ENCODE measurements around the gene KDR. TPM values are rescaled to one million over a fixed set of nuclear protein-coding genes. Genes with fewer than 3 reads are reported as not detected.

KDR gene
- polyA plus RNA-seq, 1 experiment, result not detected

DNA sequence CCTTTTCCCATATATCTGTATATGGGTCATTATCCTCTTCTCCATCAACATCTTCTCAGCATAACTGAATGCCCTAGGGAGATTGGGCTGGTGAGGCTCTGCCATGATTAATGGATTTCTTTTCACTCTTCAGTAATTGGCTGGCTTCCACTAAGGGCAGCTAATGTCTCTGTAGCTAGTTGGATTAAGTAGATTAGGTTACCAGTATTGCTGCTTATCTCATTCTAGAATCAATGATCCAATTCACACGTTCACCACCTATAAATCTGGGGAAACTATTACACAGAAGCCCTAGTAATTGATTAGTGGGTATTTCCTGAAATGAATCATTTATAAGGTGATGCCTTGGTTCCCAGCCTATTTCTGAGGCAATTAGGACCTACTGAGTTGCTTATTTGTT is 94.8 kb downstream of the KDR start:
- DNase-seq (ENCODE audit: low read depth, low spot score), result no peak
- H3K27ac ChIP-seq (ENCODE audit: low read depth, low read length), result no peak overlapping the region
- POLR2A ChIA-PET, result no interaction called here
- no peaks in the 10 kb centered on the region for H3K27me3 ChIP-seq (ENCODE audit: control insufficient read depth, insufficient read depth, low read length)
- TF ChIP-seq CTCF (IDR thresholded peaks at IDR 0.05; ENCODE audit: low read depth, low read length), result no peak
- CTCF ChIA-PET, result no interaction called here
- H3K4me3 ChIP-seq (ENCODE audit: low read depth, low read length), result no peak overlapping the region
- no peaks in the 10 kb centered on the region; the same call in 1 of the 2 replicates for H3K9me3 ChIP-seq (ENCODE audit: control insufficient read depth, insufficient read depth, low read length)

- no peak overlapping the region for H3K4me3 ChIP-seq (ENCODE audit: low read depth, low read length)
- no peaks in the 10 kb centered on the region for H3K27me3 ChIP-seq (ENCODE audit: control insufficient read depth, insufficient read depth, low read length)
- ChIA-PET CTCF (no interaction called here), POLR2A (no interaction called here)
- DNase-seq (ENCODE audit: low read depth, low spot score), result no peak
- H3K27ac ChIP-seq (ENCODE audit: low read depth, low read length), result no peak overlapping the region
- no peaks in the 10 kb centered on the region; the same call in 1 of the 2 replicates for H3K9me3 ChIP-seq (ENCODE audit: control insufficient read depth, insufficient read depth, low read length)
- no peak for TF ChIP-seq CTCF (IDR thresholded peaks at IDR 0.05; ENCODE audit: low read depth, low read length)
These were observed 95.4 kb downstream of the KDR start for GRCh38 chr4:55029821-55030503.

DNA sequence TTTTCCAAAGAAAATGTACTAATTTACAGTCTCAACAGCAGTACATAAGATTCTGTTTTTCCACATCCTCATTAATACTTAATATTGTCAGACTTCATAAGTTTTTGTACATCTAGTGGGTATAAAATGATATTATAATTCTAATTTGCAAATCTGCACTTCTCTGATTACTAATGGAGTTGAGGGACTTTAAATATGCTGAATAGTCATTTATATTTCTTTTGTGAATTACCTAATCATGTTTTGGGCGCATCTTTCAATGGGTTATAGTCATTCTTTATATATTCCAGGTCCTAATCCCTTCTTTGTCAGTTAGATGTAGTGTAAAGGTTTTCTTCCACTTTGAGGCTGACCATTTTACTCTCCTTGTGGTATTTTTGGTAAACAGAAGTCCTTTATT is 96.1 kb downstream of the KDR start:
- Histone ChIP-seq H3K27ac (ENCODE audit: low read depth, low read length) (no peak overlapping the region), H3K4me3 (ENCODE audit: low read depth, low read length) (no peak overlapping the region), H3K9me3 (ENCODE audit: control insufficient read depth, insufficient read depth, low read length) (no peaks in the 10 kb centered on the region; the same call in 1 of the 2 replicates), H3K27me3 (ENCODE audit: control insufficient read depth, insufficient read depth, low read length) (no peaks in the 10 kb centered on the region)
- TF ChIP-seq CTCF (IDR thresholded peaks at IDR 0.05; ENCODE audit: low read depth, low read length), result no peak
- ChIA-PET CTCF (no interaction called here), POLR2A (no interaction called here)
- DNase-seq (ENCODE audit: low read depth, low spot score), result no peak

Small RNA genes within 50 kb of the gene (small RNA-seq; reads per million reads assigned to genes)
- gene RN7SL424P (ENCODE audit: insufficient read length, low read depth), result not detected
- gene RNU6-410P (ENCODE audit: insufficient read length, low read depth), result not detected

Other genes starting within 250 kb of the KDR start
- 13.2 and 15.8 TPM in 2 replicates for gene SRD5A3, start 220.6 kb upstream of the KDR start, polyA plus RNA-seq (2011; rRNA removed)